ENCODE data around the gene SPTBN1. TPM values are rescaled to one million over a fixed set of nuclear protein-coding genes. Genes with fewer than 3 reads are reported as not detected.

The SPTBN1 gene
- total RNA-seq, 2 experiments from 2014 or later, result 132 to 183 TPM

- BruUV-seq (replicated peaks), result no TSS peak
Observed at GRCh38 chr2:54478899-54479298, 22.8 kb downstream of the SPTBN1 start.

DNA sequence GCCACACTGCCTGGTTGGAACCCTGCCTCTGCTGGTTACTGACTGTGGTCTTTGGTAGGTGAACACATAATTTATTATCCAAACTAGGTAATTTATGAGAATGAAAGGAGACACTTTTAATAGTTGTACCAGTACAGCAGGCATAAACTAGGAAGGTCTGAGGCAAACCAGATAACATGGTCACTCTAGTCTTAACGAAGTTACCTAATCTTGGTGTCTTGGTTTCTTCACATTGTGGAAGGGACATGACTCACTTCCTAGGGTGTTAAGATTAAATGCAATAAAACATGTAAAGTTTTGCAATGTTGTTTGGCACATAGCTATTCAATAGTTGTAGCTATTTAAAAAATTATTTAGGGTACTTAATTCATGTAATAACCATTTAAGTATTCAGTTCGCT lies 23.3 kb downstream of the SPTBN1 start:
- Histone ChIP-seq H3K9me3 (ENCODE audit: low read length) (no peaks in the 10 kb centered on the region), H3K9me2 (ENCODE audit: insufficient read depth, low read length) (no peaks in the 10 kb centered on the region), H3K4me1 (ENCODE audit: insufficient read depth, low read length, poor library complexity, severe bottlenecking) (no peaks in the 10 kb centered on the region), H4K20me1 (ENCODE audit: insufficient read depth, low read length) (no peaks in the 10 kb centered on the region), H3K79me2 (ENCODE audit: insufficient read depth, low read depth, low read length) (no peaks in the 10 kb centered on the region), H3K27ac (ENCODE audit: low read depth, low read length, poor library complexity, severe bottlenecking) (no peak overlapping the region), H3K4me2 (ENCODE audit: low read length) (no peak overlapping the region), H3K4me3 (ENCODE audit: low read depth, low read length, poor library complexity, severe bottlenecking) (no peak overlapping the region), H3K36me3 (ENCODE audit: insufficient read depth, low read length) (no peaks in the 10 kb centered on the region), H2AFZ (ENCODE audit: low read length) (no peak overlapping the region)
- ChIA-PET CTCF (ENCODE audit: unreplicated experiment) (no interaction called here), POLR2A (interaction anchor here (0.6 to 1.0 kb wide), 4 partner anchors 12 to 718 kb away, joined by 3 to 4 read pairs (median 3); no protein-coding TSS in a partner anchor)
- DNase-seq (ENCODE audit: low spot score), result no peak
- no TSS peak for BruUV-seq (replicated peaks)
- TF ChIP-seq CTCF (conservative IDR thresholded peaks at IDR 0.05; ENCODE audit: low read length) (no peak), EZH2phosphoT487 (IDR thresholded peaks at IDR 0.05; ENCODE audit: borderline replicate concordance, low read depth, low read length) (no peak)
- intact Hi-C loops (cut with micrococcal nuclease; ENCODE audit: unreplicated experiment), result no loop called here

More at GRCh38 chr2:54478899-54479298, 22.8 kb downstream of the SPTBN1 start:
- ChIA-PET CTCF (ENCODE audit: unreplicated experiment) (no interaction called here), POLR2A (interaction anchor here (0.6 to 1.0 kb wide), 3 partner anchors 94 to 718 kb away, joined by 3 to 4 read pairs (median 3); no protein-coding TSS in a partner anchor)
- no peaks in the 10 kb centered on the region for H3K9me3 ChIP-seq (ENCODE audit: low read length)
- H3K79me2 ChIP-seq (ENCODE audit: insufficient read depth, low read depth, low read length), result no peaks in the 10 kb centered on the region
- intact Hi-C loops (cut with micrococcal nuclease; ENCODE audit: unreplicated experiment), result no loop called here
- no peak overlapping the region for H3K27ac ChIP-seq (ENCODE audit: low read depth, low read length, poor library complexity, severe bottlenecking)
- no peaks in the 10 kb centered on the region for H3K9me2 ChIP-seq (ENCODE audit: insufficient read depth, low read length)
- TF ChIP-seq EZH2phosphoT487 (IDR thresholded peaks at IDR 0.05; ENCODE audit: borderline replicate concordance, low read depth, low read length) (no peak), CTCF (conservative IDR thresholded peaks at IDR 0.05; ENCODE audit: low read length) (no peak)
- no peak overlapping the region for H3K4me2 ChIP-seq (ENCODE audit: low read length)
- no peaks in the 10 kb centered on the region for H3K4me1 ChIP-seq (ENCODE audit: insufficient read depth, low read length, poor library complexity, severe bottlenecking)
- no peak for DNase-seq (ENCODE audit: low spot score)
- no peaks in the 10 kb centered on the region for H4K20me1 ChIP-seq (ENCODE audit: insufficient read depth, low read length)
- no peaks in the 10 kb centered on the region for H3K36me3 ChIP-seq (ENCODE audit: insufficient read depth, low read length)
- no peak overlapping the region for H2AFZ ChIP-seq (ENCODE audit: low read length)
- no peak overlapping the region for H3K4me3 ChIP-seq (ENCODE audit: low read depth, low read length, poor library complexity, severe bottlenecking)

DNA sequence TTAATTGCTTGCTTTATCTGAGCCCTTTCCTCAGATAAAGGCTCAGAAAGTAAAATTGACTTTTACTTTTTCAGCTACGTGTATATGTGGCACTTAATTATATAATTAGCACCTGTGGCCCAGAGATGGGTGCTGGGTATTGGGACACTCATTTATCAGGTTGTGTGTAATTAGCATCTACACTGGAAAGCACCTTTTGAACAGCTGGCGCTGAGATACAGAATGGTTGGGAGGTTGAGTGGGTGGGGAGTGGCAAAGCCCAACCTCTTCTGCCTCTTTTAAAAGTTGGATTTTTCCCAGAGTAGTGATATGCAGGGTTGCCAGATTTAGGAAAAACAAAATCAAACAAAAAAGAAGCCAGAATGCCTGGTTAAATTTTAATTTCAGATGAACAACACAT lies 23.9 kb downstream of the SPTBN1 start:
- intact Hi-C loops (cut with micrococcal nuclease; ENCODE audit: unreplicated experiment), result no loop called here
- BruUV-seq (replicated peaks), result no TSS peak
- H4K20me1 ChIP-seq (ENCODE audit: insufficient read depth, low read length), result no peaks in the 10 kb centered on the region
- CTCF ChIA-PET (ENCODE audit: unreplicated experiment), result no interaction called here
- H3K9me2 ChIP-seq (ENCODE audit: insufficient read depth, low read length), result no peaks in the 10 kb centered on the region
- no peak overlapping the region for H3K4me2 ChIP-seq (ENCODE audit: low read length)
- POLR2A ChIA-PET, result interaction anchor here (0.7 to 1.0 kb wide), 4 partner anchors 11 to 188 kb away, joined by 3 to 5 read pairs (median 4); no protein-coding TSS in a partner anchor
- no peaks in the 10 kb centered on the region for H3K9me3 ChIP-seq (ENCODE audit: low read length)
- DNase-seq (ENCODE audit: low spot score), result no peak
- TF ChIP-seq EZH2phosphoT487 (IDR thresholded peaks at IDR 0.05; ENCODE audit: borderline replicate concordance, low read depth, low read length) (no peak), CTCF (conservative IDR thresholded peaks at IDR 0.05; ENCODE audit: low read length) (no peak)
- H2AFZ ChIP-seq (ENCODE audit: low read length), result no peak overlapping the region
- no peaks in the 10 kb centered on the region for H3K36me3 ChIP-seq (ENCODE audit: insufficient read depth, low read length)
- no peak overlapping the region for H3K27ac ChIP-seq (ENCODE audit: low read depth, low read length, poor library complexity, severe bottlenecking)
- no peaks in the 10 kb centered on the region for H3K4me1 ChIP-seq (ENCODE audit: insufficient read depth, low read length, poor library complexity, severe bottlenecking)
- H3K4me3 ChIP-seq (ENCODE audit: low read depth, low read length, poor library complexity, severe bottlenecking), result no peak overlapping the region
- no peaks in the 10 kb centered on the region for H3K79me2 ChIP-seq (ENCODE audit: insufficient read depth, low read depth, low read length)

Measured in OCI-LY7 (cell line).